IMR-90 (cell line): ENCODE measurements around the gene LATS2. TPM values are rescaled to one million over a fixed set of nuclear protein-coding genes. Genes with fewer than 3 reads are reported as not detected.

ENCODE experiments used
- ATAC-seq: fragments of 200-7000 bp; cut with Tn5 transposase; 2 replicates; pipeline ENCODE4 v1.9.1; 2020; ENCODE audit warnings: low read depth, mild to moderate bottlenecking, moderate library complexity
- BruUV-seq: library from RNA; stranded (reverse); fragments of 400-500 nt; replicated peaks from 2 replicates; lab custom pipeline; 2021; lab: Mats Ljungman, UMichigan
- CTCF ChIA-PET: fragments of 300-600 bp; formaldehyde crosslinking; extraction: SDS; loops from one replicate; lab custom pipeline; 2021; ENCODE audit warnings: antibody characterized with exemption; lab: Yijun Ruan, JAX
- POLR2A ChIA-PET: fragments of 300-600 bp; sonication (Branson Sonifier 250); formaldehyde crosslinking; loops from one replicate; lab custom pipeline; 2022; ENCODE audit warnings: antibody characterized with exemption; ENCODE audit not compliant: unreplicated experiment; lab: Charles Lee
- DNase-seq: peaks from one replicate; pipeline ENCODE4 v3.0.0; 2013
- H2AFZ ChIP-seq: replicated peaks from 2 replicates; pipeline ENCODE3; 2013; ENCODE audit warnings: low read length, mild to moderate bottlenecking; ENCODE audit not compliant: poor library complexity
- H2AK5ac ChIP-seq: 2 replicates; pipeline ENCODE4 v1.6.1; 2013; ENCODE audit warnings: low read depth, low read length, inconsistent platforms
- H2AK9ac ChIP-seq: replicated peaks from 2 replicates; pipeline ENCODE3; 2013; ENCODE audit warnings: mild to moderate bottlenecking, low read depth, low read length, moderate library complexity; ENCODE audit not compliant: poor library complexity
- H2BK120ac ChIP-seq: 2 replicates; pipeline ENCODE4 v1.6.1; 2013; ENCODE audit warnings: low read depth, low read length, inconsistent platforms
- H2BK15ac ChIP-seq: 3 replicates; pipeline ENCODE4 v1.6.1; 2013; ENCODE audit warnings: low read depth, low read length, inconsistent platforms
- H2BK20ac ChIP-seq: 2 replicates; pipeline ENCODE4 v1.6.1; 2013; ENCODE audit warnings: low read depth, mild to moderate bottlenecking, inconsistent platforms, low read length, moderate library complexity
- H2BK5ac ChIP-seq: 2 replicates; pipeline ENCODE4 v1.6.1; 2013; ENCODE audit warnings: mild to moderate bottlenecking, low read depth, low read length, inconsistent platforms; ENCODE audit not compliant: poor library complexity, severe bottlenecking
- H3K14ac ChIP-seq: replicated peaks from 2 replicates; pipeline ENCODE4 v1.6.1; 2013; ENCODE audit warnings: low read depth, low read length, inconsistent platforms
- H3K18ac ChIP-seq: 2 replicates; pipeline ENCODE4 v1.6.1; 2013; ENCODE audit warnings: low read depth, low read length, control low read depth
- H3K23ac ChIP-seq: 2 replicates; pipeline ENCODE4 v1.6.1; 2013; ENCODE audit warnings: low read depth, low read length, inconsistent platforms
- H3K27ac ChIP-seq: 2 replicates; pipeline ENCODE4 v1.5.1; 2013; ENCODE audit warnings: mild to moderate bottlenecking, control low read depth, low read length; ENCODE audit not compliant: insufficient read depth
- H3K27me3 ChIP-seq: 2 replicates; pipeline ENCODE4 v1.6.1; 2013; ENCODE audit warnings: low read length; ENCODE audit not compliant: control insufficient read depth, insufficient read depth
- H3K36me3 ChIP-seq: 2 replicates; pipeline ENCODE4 v1.6.1; 2013; ENCODE audit warnings: low read length, mixed read lengths; ENCODE audit not compliant: control insufficient read depth, insufficient read depth
- H3K4ac ChIP-seq: 2 replicates; pipeline ENCODE4 v1.6.1; 2013; ENCODE audit warnings: low read depth, low read length, inconsistent platforms
- H3K4me1 ChIP-seq: 2 replicates; pipeline ENCODE4 v1.6.1; 2013; ENCODE audit warnings: low read length, mixed read lengths; ENCODE audit not compliant: control insufficient read depth, insufficient read depth
- H3K4me2 ChIP-seq: 2 replicates; pipeline ENCODE4 v1.6.1; 2013; ENCODE audit warnings: low read depth, mild to moderate bottlenecking, control low read depth, low read length, moderate library complexity
- H3K4me3 ChIP-seq: 2 replicates; pipeline ENCODE4 v1.5.1; 2013; ENCODE audit warnings: low read depth, mild to moderate bottlenecking, control low read depth, low read length, moderate library complexity; ENCODE audit not compliant: insufficient read depth
- H3K56ac ChIP-seq: 2 replicates; pipeline ENCODE4 v1.6.1; 2013; ENCODE audit warnings: low read length, inconsistent platforms; ENCODE audit not compliant: insufficient read depth; ENCODE audit errors: extremely low read depth
- H3K79me1 ChIP-seq, 2 experiments: 2 replicates each; pipeline ENCODE4 v1.6.1; 2013; ENCODE audit warnings: low read length in 2 of 2, inconsistent platforms in 1 of 2, low read depth in 1 of 2
- H3K9ac ChIP-seq: 2 replicates; pipeline ENCODE4 v1.6.1; 2013; ENCODE audit warnings: low read depth, low read length, control low read depth
- H3K9me1 ChIP-seq: 2 replicates; pipeline ENCODE4 v1.6.1; 2013; ENCODE audit warnings: low read length, inconsistent platforms; ENCODE audit not compliant: insufficient read depth
- H3K9me3 ChIP-seq: 2 replicates; pipeline ENCODE4 v1.6.1; 2013; ENCODE audit warnings: low read length; ENCODE audit not compliant: control insufficient read depth, insufficient read depth
- H4K20me1 ChIP-seq: 2 replicates; pipeline ENCODE4 v1.6.1; 2013; ENCODE audit warnings: low read length, inconsistent platforms; ENCODE audit not compliant: insufficient read depth
- H4K5ac ChIP-seq: 2 replicates; pipeline ENCODE4 v1.6.1; 2013; ENCODE audit warnings: mild to moderate bottlenecking, low read depth, low read length, control low read depth
- H4K8ac ChIP-seq, 2 experiments: 2 replicates each; pipeline ENCODE4 v1.6.1; 2013; ENCODE audit warnings: low read depth in 2 of 2, low read length in 2 of 2, control low read depth in 1 of 2, inconsistent platforms in 1 of 2
- H4K91ac ChIP-seq: 2 replicates; pipeline ENCODE4 v1.6.1; 2013; ENCODE audit warnings: low read depth, low read length, inconsistent platforms; ENCODE audit not compliant: insufficient read depth
- CEBPB ChIP-seq: IDR thresholded peaks from 2 replicates; pipeline ENCODE4 v1.6.1; 2012; ENCODE audit warnings: low read depth, low read length, improper control_type of control experiment
- CHD1 ChIP-seq: IDR thresholded peaks from 2 replicates; pipeline ENCODE4 v1.6.1; 2012; ENCODE audit warnings: low read depth, low read length, improper control_type of control experiment
- MXI1 ChIP-seq: IDR thresholded peaks from 2 replicates; pipeline ENCODE4 v1.6.1; 2012; ENCODE audit warnings: low read depth, mild to moderate bottlenecking, low read length, moderate library complexity, borderline replicate concordance
- RAD21 ChIP-seq: IDR thresholded peaks from 2 replicates; pipeline ENCODE4 v1.6.1; 2012; ENCODE audit warnings: low read length, improper control_type of control experiment
- RCOR1 ChIP-seq: IDR thresholded peaks from 2 replicates; pipeline ENCODE4 v1.6.1; 2012; ENCODE audit warnings: mild to moderate bottlenecking, low read length, improper control_type of control experiment; ENCODE audit not compliant: insufficient replicate concordance
- RFX5 ChIP-seq: IDR thresholded peaks from 2 replicates; pipeline ENCODE4 v1.8.0; 2012; ENCODE audit warnings: low read depth, mild to moderate bottlenecking, low read length, moderate library complexity
- WGBS, 2 experiments: methylation state at CpG; one replicate each; pipeline versions ENCODE4 v1.1.5 to v1.1.7; 2013; ENCODE audit warnings: missing lambda C conversion rate in 2 of 2; ENCODE audit not compliant: insufficient read length in 1 of 2; ENCODE audit errors: extremely low coverage in 2 of 2; 5-methylcytosine and 5-hydroxymethylcytosine counted together
- dilution Hi-C: fragments of 300-500 bp; cut with HindIII; formaldehyde crosslinking; loops from one replicate; pipeline ENCODE4 v1.14.3; 2018; ENCODE audit warnings: low sequenced_read_pairs; ENCODE audit not compliant: unreplicated experiment
- in situ Hi-C: fragments of 300-500 bp; cut with MboI; formaldehyde crosslinking; loops from 3 replicates; pipeline ENCODE4 v1.14.3; 2019; ENCODE audit warnings: low sequenced_read_pairs, inconsistent platforms, mixed read lengths
- intact Hi-C: fragments of 100-400 bp; cut with micrococcal nuclease; formaldehyde crosslinking; loops from 2 replicates; pipeline ENCODE4 v1.10.0; 2022
- polyA plus RNA-seq, 3 experiments: library from polyadenylated mRNA; depleted of rRNA; stranded (reverse); fragments of >200 nt; gene quantifications; 2 replicates each; pipeline ENCODE4 v1.2.3, GENCODE V29; 2012; ENCODE audit warnings: low replicate concordance in 1 of 3
- total RNA-seq: library from RNA; depleted of rRNA; stranded (reverse); fragments of >200 nt; gene quantifications from 2 replicates; pipeline ENCODE4 v1.2.3, GENCODE V29; 2012
- TF ChIP-seq, protein P1 (sequence below): conservative IDR thresholded peaks from 2 replicates; pipeline ENCODE4 v1.5.1; 2012; ENCODE audit warnings: mild to moderate bottlenecking, low read depth, low read length, improper control_type of control experiment
- TF ChIP-seq, protein P2 (sequence below): fragments of 150-350 bp; IDR thresholded peaks from 2 replicates; pipeline ENCODE4 v1.6.1; 2016; ENCODE audit warnings: low read depth, mild to moderate bottlenecking, low read length, moderate library complexity, borderline replicate concordance

The LATS2 gene
- total and polyA plus RNA-seq, 2 of the 4 experiments (the other 2 are of a cell fraction), result 12.7 to 22.4 TPM

- Histone ChIP-seq H3K18ac (no peak overlapping the region), H3K27me3 (no peaks in the 10 kb centered on the region), H2BK15ac (no peak overlapping the region), H2AK9ac (no peak overlapping the region), H2AFZ (no peak overlapping the region), H2BK20ac (no peak overlapping the region), H4K5ac (no peak overlapping the region), H3K4me3 (no peak overlapping the region), H2BK120ac (no peak overlapping the region), H3K4ac (no peak overlapping the region), H4K8ac (no peak overlapping the region), H3K14ac (no peak overlapping the region), H3K9ac (no peak overlapping the region), H3K36me3 (no peaks in the 10 kb centered on the region), H3K79me1 (no peaks in the 10 kb centered on the region), H3K9me3 (no peaks in the 10 kb centered on the region), H2BK5ac (no peak overlapping the region), H3K4me1 (no peaks in the 10 kb centered on the region), H3K9me1 (no peaks in the 10 kb centered on the region), H3K56ac (no peak overlapping the region), H2AK5ac (no peak overlapping the region), H4K91ac (no peak overlapping the region), H3K23ac (no peak overlapping the region), H3K4me2 (no peak overlapping the region), H4K20me1 (no peaks in the 10 kb centered on the region), H3K27ac (no peak overlapping the region)
- WGBS, 2 experiments, result no CpG with 5 or more reads among the region's 1 CpG
- DNase-seq (no peak), ATAC-seq (no peak)
- dilution Hi-C loops (no loop called here), in situ Hi-C loops (no loop called here), intact Hi-C loops (no loop called here)
- BruUV-seq, result no TSS peak
- ChIA-PET CTCF (no interaction called here), POLR2A (no interaction called here)
- TF ChIP-seq MXI1, result no peak
- no peak for TF ChIP-seq RCOR1
- no peak for TF ChIP-seq RFX5
- no peak for TF ChIP-seq RAD21
- TF ChIP-seq, protein P1, sequence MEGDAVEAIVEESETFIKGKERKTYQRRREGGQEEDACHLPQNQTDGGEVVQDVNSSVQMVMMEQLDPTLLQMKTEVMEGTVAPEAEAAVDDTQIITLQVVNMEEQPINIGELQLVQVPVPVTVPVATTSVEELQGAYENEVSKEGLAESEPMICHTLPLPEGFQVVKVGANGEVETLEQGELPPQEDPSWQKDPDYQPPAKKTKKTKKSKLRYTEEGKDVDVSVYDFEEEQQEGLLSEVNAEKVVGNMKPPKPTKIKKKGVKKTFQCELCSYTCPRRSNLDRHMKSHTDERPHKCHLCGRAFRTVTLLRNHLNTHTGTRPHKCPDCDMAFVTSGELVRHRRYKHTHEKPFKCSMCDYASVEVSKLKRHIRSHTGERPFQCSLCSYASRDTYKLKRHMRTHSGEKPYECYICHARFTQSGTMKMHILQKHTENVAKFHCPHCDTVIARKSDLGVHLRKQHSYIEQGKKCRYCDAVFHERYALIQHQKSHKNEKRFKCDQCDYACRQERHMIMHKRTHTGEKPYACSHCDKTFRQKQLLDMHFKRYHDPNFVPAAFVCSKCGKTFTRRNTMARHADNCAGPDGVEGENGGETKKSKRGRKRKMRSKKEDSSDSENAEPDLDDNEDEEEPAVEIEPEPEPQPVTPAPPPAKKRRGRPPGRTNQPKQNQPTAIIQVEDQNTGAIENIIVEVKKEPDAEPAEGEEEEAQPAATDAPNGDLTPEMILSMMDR, result no peak
- no peak for TF ChIP-seq CHD1
- TF ChIP-seq CEBPB, result no peak
- TF ChIP-seq, protein P2, sequence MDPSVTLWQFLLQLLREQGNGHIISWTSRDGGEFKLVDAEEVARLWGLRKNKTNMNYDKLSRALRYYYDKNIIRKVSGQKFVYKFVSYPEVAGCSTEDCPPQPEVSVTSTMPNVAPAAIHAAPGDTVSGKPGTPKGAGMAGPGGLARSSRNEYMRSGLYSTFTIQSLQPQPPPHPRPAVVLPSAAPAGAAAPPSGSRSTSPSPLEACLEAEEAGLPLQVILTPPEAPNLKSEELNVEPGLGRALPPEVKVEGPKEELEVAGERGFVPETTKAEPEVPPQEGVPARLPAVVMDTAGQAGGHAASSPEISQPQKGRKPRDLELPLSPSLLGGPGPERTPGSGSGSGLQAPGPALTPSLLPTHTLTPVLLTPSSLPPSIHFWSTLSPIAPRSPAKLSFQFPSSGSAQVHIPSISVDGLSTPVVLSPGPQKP, result no peak
Observed at GRCh38 chr13:21095311-21095710, 33.9 kb upstream of the LATS2 start.
